ENCODE measurements around the gene CHCT1. TPM values are rescaled to one million over a fixed set of nuclear protein-coding genes. Genes with fewer than 3 reads are reported as not detected.

Gene CHCT1
- total RNA-seq, 1 experiment from 2014 or later, result not detected

DNA sequence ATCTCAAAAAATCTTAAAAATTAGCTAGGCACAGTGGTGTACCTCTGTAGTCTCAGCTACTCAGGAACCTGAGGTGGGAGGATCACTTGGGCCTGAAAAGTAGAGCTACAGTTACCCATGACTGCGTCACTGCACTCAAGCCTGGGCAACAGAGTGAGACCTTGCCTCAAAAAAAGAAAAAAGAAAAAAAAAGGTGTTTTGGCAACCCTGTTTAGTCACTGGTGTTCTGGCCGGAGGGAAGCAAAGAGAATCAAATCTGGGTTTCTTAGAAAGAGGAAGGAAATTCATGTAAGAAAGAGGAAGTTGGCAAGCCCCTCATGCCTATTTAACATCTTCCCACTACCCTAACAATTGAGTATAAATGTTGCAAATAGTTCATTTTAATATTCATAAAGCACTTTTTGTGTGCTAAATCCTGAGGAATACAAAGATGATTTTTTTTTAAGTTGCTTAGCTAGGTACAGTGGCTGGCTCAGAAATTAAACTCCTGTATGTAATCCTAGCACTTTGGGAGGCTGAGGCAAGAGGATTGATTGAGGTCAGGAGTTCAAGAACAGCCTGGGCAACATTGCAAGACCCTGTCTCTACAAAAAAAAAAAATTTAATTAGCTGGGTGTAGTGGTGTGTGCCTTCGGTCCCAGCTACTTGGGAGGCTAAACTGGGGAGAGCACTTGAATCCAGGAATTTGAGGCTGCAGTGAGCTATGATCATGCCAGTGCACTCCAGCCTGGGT lies 23.9 kb upstream of the CHCT1 start:
- Histone ChIP-seq H3K36me3 (ENCODE audit: low read depth, low read length) (no peaks in the 10 kb centered on the region), H3K9ac (ENCODE audit: low read length) (no peak overlapping the region), H3K27me3 (ENCODE audit: low read length) (no peaks in the 10 kb centered on the region), H2AFZ (ENCODE audit: low read length) (no peak overlapping the region), H3K4me2 (ENCODE audit: low read length) (no peak overlapping the region), H3K27ac (ENCODE audit: low read length) (no peak overlapping the region), H3F3A (ENCODE audit: low read length, unreplicated experiment) (no peaks in the 10 kb centered on the region), H3K79me2 (ENCODE audit: low read length) (no peaks in the 10 kb centered on the region), H3K4me1 (ENCODE audit: insufficient read depth, low read length) (peaks cover 1% of the 10 kb centered on the region), H3K9me2 (replicated peaks; ENCODE audit: low read length) (no peaks in the 10 kb centered on the region), H3K9me3 (ENCODE audit: low read length) (no peaks in the 10 kb centered on the region), H4K20me1 (ENCODE audit: low read length) (no peaks in the 10 kb centered on the region), H3K4me3 (ENCODE audit: low read length) (no peak overlapping the region)
- no TSS peak for BruUV-seq (replicated peaks)
- ChIA-PET CTCF (no interaction called here), POLR2A (ENCODE audit: unreplicated experiment) (no interaction called here)
- no peak for TF ChIP-seq EZH2phosphoT487 (IDR thresholded peaks at IDR 0.05; ENCODE audit: borderline replicate concordance, low read length)
- ATAC-seq (no peak), DNase-seq (no peak)
- intact Hi-C loops (cut with micrococcal nuclease), result no loop called here

DNA sequence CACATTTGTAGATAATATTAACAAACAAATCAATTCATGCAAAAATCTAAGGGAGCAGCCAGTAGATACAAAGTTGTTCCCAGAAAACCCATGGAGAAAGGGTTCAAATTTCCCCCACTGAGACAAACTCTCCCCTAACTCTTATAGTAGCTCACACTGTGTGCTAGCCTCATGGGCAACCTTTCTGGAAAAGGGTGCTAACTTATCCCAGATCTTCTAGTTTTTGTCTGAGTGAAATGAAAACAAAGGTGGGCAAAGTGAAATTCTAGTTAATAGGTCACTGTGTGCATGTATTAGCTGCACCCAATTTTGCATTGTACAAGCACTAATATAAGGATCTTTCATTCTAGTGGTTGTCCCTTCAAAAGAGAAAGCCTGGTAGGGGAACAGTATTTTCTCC lies 20.5 kb upstream of the CHCT1 start:
- Histone ChIP-seq H3K4me1 (ENCODE audit: insufficient read depth, low read length) (no peaks in the 10 kb centered on the region), H3K9me3 (ENCODE audit: low read length) (no peaks in the 10 kb centered on the region), H4K20me1 (ENCODE audit: low read length) (no peaks in the 10 kb centered on the region), H3K27ac (ENCODE audit: low read length) (no peak overlapping the region), H2AFZ (ENCODE audit: low read length) (no peak overlapping the region), H3K9me2 (replicated peaks; ENCODE audit: low read length) (no peaks in the 10 kb centered on the region), H3K36me3 (ENCODE audit: low read depth, low read length) (no peaks in the 10 kb centered on the region), H3K79me2 (ENCODE audit: low read length) (no peaks in the 10 kb centered on the region), H3K4me2 (ENCODE audit: low read length) (no peak overlapping the region), H3K4me3 (ENCODE audit: low read length) (no peak overlapping the region), H3K9ac (ENCODE audit: low read length) (no peak overlapping the region), H3F3A (ENCODE audit: low read length, unreplicated experiment) (no peaks in the 10 kb centered on the region), H3K27me3 (ENCODE audit: low read length) (no peaks in the 10 kb centered on the region)
- ChIA-PET POLR2A (ENCODE audit: unreplicated experiment) (no interaction called here), CTCF (no interaction called here)
- intact Hi-C loops (cut with micrococcal nuclease), result no loop called here
- DNase-seq (no peak), ATAC-seq (no peak)
- no TSS peak for BruUV-seq (replicated peaks)
- no peak for TF ChIP-seq EZH2 (IDR thresholded peaks at IDR 0.05; ENCODE audit: low read length, unreplicated experiment)
- no peak for TF ChIP-seq EZH2phosphoT487 (IDR thresholded peaks at IDR 0.05; ENCODE audit: borderline replicate concordance, low read length)
- TF ChIP-seq, protein P1, sequence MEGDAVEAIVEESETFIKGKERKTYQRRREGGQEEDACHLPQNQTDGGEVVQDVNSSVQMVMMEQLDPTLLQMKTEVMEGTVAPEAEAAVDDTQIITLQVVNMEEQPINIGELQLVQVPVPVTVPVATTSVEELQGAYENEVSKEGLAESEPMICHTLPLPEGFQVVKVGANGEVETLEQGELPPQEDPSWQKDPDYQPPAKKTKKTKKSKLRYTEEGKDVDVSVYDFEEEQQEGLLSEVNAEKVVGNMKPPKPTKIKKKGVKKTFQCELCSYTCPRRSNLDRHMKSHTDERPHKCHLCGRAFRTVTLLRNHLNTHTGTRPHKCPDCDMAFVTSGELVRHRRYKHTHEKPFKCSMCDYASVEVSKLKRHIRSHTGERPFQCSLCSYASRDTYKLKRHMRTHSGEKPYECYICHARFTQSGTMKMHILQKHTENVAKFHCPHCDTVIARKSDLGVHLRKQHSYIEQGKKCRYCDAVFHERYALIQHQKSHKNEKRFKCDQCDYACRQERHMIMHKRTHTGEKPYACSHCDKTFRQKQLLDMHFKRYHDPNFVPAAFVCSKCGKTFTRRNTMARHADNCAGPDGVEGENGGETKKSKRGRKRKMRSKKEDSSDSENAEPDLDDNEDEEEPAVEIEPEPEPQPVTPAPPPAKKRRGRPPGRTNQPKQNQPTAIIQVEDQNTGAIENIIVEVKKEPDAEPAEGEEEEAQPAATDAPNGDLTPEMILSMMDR (conservative IDR thresholded peaks at IDR 0.05; ENCODE audit: low read depth, low read length), result no peak

DNA sequence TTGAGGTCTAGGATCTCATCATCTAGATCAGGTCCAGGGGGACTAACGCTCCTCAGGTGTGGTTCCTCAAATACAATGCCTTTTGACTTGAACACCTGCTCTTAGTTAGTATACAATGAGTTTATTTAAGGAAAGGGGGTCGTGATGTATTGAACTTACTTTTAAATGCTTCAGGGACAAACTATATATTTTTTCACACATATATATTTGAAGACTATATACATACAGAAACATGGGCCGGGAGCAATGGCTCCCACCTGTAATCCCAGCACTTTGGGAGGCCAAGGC lies 18.8 kb upstream of the CHCT1 start:
- no TSS peak for BruUV-seq (replicated peaks)
- no peak overlapping the region for H3K4me2 ChIP-seq (ENCODE audit: low read length)
- no peak overlapping the region for H3K4me3 ChIP-seq (ENCODE audit: low read length)
- no peaks in the 10 kb centered on the region for H3F3A ChIP-seq (ENCODE audit: low read length, unreplicated experiment)
- no peak for DNase-seq
- intact Hi-C loops (cut with micrococcal nuclease), result no loop called here
- CTCF ChIA-PET, result no interaction called here
- no peaks in the 10 kb centered on the region for H3K9me3 ChIP-seq (ENCODE audit: low read length)
- no peaks in the 10 kb centered on the region for H4K20me1 ChIP-seq (ENCODE audit: low read length)
- POLR2A ChIA-PET (ENCODE audit: unreplicated experiment), result no interaction called here
- no peaks in the 10 kb centered on the region for H3K9me2 ChIP-seq (replicated peaks; ENCODE audit: low read length)
- H3K9ac ChIP-seq (ENCODE audit: low read length), result no peak overlapping the region
- no peaks in the 10 kb centered on the region for H3K4me1 ChIP-seq (ENCODE audit: insufficient read depth, low read length)
- no peaks in the 10 kb centered on the region for H3K27me3 ChIP-seq (ENCODE audit: low read length)
- no peak for ATAC-seq
- H3K27ac ChIP-seq (ENCODE audit: low read length), result no peak overlapping the region
- H2AFZ ChIP-seq (ENCODE audit: low read length), result no peak overlapping the region
- TF ChIP-seq EZH2phosphoT487 (IDR thresholded peaks at IDR 0.05; ENCODE audit: borderline replicate concordance, low read length), result no peak
- TF ChIP-seq EZH2 (IDR thresholded peaks at IDR 0.05; ENCODE audit: low read length, unreplicated experiment), result no peak
- TF ChIP-seq, protein P1 (conservative IDR thresholded peaks at IDR 0.05; ENCODE audit: low read depth, low read length), result no peak
- no peaks in the 10 kb centered on the region for H3K79me2 ChIP-seq (ENCODE audit: low read length)
- no peaks in the 10 kb centered on the region for H3K36me3 ChIP-seq (ENCODE audit: low read depth, low read length)

All from PC-3 (cell line).